Calu3 (cell line): ENCODE data around the gene ZNF445. TPM values are rescaled to one million over a fixed set of nuclear protein-coding genes. Genes with fewer than 3 reads are reported as not detected.
"Not testable (repeated sequence)": the region's sequence is repeated elsewhere in the genome, so short reads cannot be mapped to it uniquely, and the experiment has no call there.

ENCODE experiments used
- BruUV-seq: library from RNA; stranded (reverse); fragments of 400-500 nt; replicated peaks from 2 replicates; lab custom pipeline; 2021; lab: Mats Ljungman, UMichigan
- CTCF ChIA-PET: fragments of 300-600 bp; sonication (Branson Sonifier 250); formaldehyde crosslinking; loops from one replicate; lab custom pipeline; 2022; ENCODE audit warnings: antibody characterized with exemption; lab: Charles Lee
- DNase-seq: peaks from one replicate; pipeline ENCODE4 v3.0.0; 2022
- H3K27ac Mint-ChIP-seq: one replicate; pipeline ENCODE4 v1.8.0; 2022; ENCODE audit warnings: mixed read lengths; ENCODE audit not compliant: unreplicated experiment
- H3K27me3 Mint-ChIP-seq: one replicate; pipeline ENCODE4 v1.8.0; 2022; ENCODE audit warnings: mixed read lengths; ENCODE audit not compliant: unreplicated experiment
- H3K36me3 Mint-ChIP-seq: one replicate; pipeline ENCODE4 v1.8.0; 2022; ENCODE audit warnings: mild to moderate bottlenecking, moderate library complexity, mixed read lengths; ENCODE audit not compliant: insufficient read depth, unreplicated experiment
- H3K4me1 Mint-ChIP-seq: one replicate; pipeline ENCODE4 v1.8.0; 2022; ENCODE audit warnings: mild to moderate bottlenecking, low read depth, mixed read lengths; ENCODE audit not compliant: unreplicated experiment
- H3K4me3 Mint-ChIP-seq: one replicate; pipeline ENCODE4 v1.8.0; 2022; ENCODE audit warnings: mild to moderate bottlenecking, low read depth, moderate library complexity, mixed read lengths; ENCODE audit not compliant: unreplicated experiment
- H3K9me3 Mint-ChIP-seq: one replicate; pipeline ENCODE4 v1.8.0; 2022; ENCODE audit warnings: low read depth, mixed read lengths; ENCODE audit not compliant: unreplicated experiment
- intact Hi-C: fragments of 100-400 bp; cut with micrococcal nuclease; formaldehyde crosslinking; loops from one replicate; pipeline ENCODE4 v1.10.0; 2022; ENCODE audit not compliant: unreplicated experiment
- total RNA-seq: library from RNA; stranded (reverse); gene quantifications from 2 replicates; pipeline ENCODE4 v1.2.3, GENCODE V29; 2022
- TF ChIP-seq, protein P1 (sequence below): fragments of 200-600 bp; IDR thresholded peaks from one replicate; pipeline ENCODE4 v1.8.0; 2022; ENCODE audit warnings: antibody characterized with exemption; ENCODE audit not compliant: unreplicated experiment

The ZNF445 gene
- total RNA-seq, 1 experiment from 2014 or later: 17.3 TPM

DNA sequence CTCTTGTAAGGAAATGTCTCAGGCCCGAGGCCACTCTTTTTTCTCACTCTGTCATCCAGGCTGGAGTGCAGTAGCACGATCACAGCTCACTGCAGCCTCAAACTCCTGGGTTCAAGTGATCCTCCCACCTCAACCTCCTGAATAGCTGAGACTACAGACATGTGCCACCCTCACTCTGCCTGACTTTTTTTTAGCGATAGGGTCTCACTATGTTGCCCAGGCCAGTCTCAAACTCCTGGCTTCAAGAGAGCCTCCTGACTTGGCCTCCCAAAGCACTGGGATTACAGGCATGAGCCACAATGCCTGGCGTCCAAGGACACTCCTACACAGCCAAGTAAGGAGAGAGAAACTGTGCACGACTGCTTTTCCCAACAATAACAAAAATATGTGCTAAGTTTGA lies 7.6 kb downstream of the ZNF445 start:
- H3K4me3 Mint-ChIP-seq: no peak overlapping the region

DNA sequence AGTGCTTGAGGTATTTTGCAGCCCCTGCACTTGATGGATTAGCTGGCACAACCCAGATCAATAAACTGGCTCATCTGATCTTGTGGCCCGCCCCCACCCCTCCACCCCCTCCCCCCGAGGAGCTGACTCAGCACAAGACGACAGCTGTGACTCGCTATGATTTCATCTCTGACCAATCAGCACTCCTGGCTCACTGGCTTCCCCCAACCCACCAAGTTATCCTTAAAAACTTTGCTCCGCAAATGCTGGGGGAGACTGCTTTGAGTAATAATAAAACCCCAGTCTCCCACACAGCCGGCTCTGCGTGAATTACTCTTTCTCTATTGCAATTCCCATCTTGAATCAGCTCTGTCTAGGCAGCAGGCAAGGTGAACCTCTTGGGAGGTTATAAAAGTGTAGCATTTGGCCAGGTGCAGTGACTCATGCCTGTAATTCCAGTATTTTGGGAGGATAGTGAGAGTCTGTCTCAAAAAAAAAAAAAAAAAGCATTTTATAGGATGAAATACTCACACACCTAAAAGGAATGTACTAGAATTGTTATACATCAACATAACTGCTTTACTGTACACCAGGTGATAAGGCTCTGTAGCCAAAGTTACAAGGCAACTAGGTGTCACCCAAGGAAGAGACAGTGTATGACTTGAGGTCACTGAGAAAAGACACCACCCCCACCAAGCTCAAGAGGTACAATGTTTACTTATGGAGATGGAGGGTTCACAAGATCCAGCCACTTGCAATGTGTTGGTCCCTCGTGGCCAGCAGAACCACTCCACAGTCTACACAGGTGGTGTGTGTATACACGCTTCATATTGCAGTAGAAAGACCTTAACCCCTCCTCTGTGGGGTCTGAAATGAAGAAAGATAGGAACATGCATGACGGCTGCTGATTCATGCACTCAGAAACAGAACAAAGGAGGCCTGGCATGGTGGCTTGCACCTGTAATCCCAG lies 8.6 kb downstream of the ZNF445 start:
- CTCF ChIA-PET: no interaction called here
- DNase-seq: no peak
- H3K4me1 Mint-ChIP-seq: peaks cover 8% of the 10 kb centered on the region
- H3K4me3 Mint-ChIP-seq: no peak overlapping the region
- intact Hi-C loops: no loop called here
- no peaks in the 10 kb centered on the region for H3K36me3 Mint-ChIP-seq
- no TSS peak for BruUV-seq
- no peaks in the 10 kb centered on the region for H3K27me3 Mint-ChIP-seq
- no peak overlapping the region for H3K27ac Mint-ChIP-seq
- TF ChIP-seq, protein P1, sequence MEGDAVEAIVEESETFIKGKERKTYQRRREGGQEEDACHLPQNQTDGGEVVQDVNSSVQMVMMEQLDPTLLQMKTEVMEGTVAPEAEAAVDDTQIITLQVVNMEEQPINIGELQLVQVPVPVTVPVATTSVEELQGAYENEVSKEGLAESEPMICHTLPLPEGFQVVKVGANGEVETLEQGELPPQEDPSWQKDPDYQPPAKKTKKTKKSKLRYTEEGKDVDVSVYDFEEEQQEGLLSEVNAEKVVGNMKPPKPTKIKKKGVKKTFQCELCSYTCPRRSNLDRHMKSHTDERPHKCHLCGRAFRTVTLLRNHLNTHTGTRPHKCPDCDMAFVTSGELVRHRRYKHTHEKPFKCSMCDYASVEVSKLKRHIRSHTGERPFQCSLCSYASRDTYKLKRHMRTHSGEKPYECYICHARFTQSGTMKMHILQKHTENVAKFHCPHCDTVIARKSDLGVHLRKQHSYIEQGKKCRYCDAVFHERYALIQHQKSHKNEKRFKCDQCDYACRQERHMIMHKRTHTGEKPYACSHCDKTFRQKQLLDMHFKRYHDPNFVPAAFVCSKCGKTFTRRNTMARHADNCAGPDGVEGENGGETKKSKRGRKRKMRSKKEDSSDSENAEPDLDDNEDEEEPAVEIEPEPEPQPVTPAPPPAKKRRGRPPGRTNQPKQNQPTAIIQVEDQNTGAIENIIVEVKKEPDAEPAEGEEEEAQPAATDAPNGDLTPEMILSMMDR: no peak
- no peaks in the 10 kb centered on the region for H3K9me3 Mint-ChIP-seq

More for the DNA sequence above, 7.6 kb downstream of the ZNF445 start:
- intact Hi-C loops: no loop called here
- Mint-ChIP-seq H3K27me3 (no peaks in the 10 kb centered on the region), H3K4me1 (peaks cover 8% of the 10 kb centered on the region), H3K9me3 (no peaks in the 10 kb centered on the region), H3K36me3 (no peaks in the 10 kb centered on the region), H3K27ac (no peak overlapping the region)
- BruUV-seq: no TSS peak
- TF ChIP-seq, protein P1: no peak
- CTCF ChIA-PET: no interaction called here
- no peak for DNase-seq

DNA sequence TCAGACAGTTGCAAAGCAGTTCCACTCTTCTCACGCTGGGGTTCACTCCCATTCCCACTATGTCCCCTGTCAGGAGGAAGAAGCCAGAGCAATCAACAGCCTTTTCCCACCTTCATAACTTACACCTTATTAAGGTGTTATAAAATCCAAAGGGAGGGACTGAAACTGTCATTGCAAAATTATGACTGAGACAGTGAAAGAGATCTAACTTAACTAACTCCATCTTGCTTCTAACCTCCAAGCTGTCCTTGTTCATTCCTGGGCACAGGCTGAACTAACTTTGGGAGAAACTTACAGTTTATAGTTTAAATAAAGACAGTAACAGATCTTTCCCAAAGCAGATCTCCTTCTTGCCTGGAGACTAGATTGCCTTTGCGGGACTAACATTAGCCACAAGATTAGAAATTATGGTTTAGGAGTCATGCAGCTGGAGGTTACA lies 9.4 kb downstream of the ZNF445 start:
- intact Hi-C loops, BruUV-seq, CTCF ChIA-PET, H3K27me3 Mint-ChIP-seq, H3K4me1 Mint-ChIP-seq, H3K4me3 Mint-ChIP-seq, DNase-seq, H3K27ac Mint-ChIP-seq, H3K36me3 Mint-ChIP-seq, H3K9me3 Mint-ChIP-seq: not testable (repeated sequence)

DNA sequence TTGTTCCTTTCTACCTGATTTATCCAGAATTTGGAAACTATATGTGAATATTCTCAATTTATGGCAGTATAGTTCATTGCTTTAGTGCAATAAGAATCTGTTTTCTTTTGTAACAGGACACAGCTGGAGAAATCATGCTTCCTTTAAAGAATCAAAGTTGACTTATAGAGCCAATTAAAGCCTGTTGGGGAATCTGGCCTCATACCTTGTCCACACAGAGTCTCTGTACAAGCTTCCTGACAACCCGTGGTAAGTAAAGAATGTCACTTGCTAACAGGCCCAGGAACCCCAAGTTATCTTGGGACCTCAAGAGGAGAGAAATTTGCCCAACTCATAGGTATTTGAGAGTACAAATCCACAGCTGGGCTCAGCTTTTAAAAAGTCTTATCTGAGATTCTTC lies 10.2 kb downstream of the ZNF445 start:
- CTCF ChIA-PET: no interaction called here
- no peak overlapping the region for H3K4me3 Mint-ChIP-seq
- no peak overlapping the region for H3K27ac Mint-ChIP-seq
- H3K27me3 Mint-ChIP-seq: no peaks in the 10 kb centered on the region
- TF ChIP-seq, protein P1: no peak
- H3K9me3 Mint-ChIP-seq: no peaks in the 10 kb centered on the region
- peaks cover 4% of the 10 kb centered on the region for H3K36me3 Mint-ChIP-seq
- H3K4me1 Mint-ChIP-seq: peaks cover 8% of the 10 kb centered on the region
- intact Hi-C loops: no loop called here
- no TSS peak for BruUV-seq
- DNase-seq: no peak

DNA sequence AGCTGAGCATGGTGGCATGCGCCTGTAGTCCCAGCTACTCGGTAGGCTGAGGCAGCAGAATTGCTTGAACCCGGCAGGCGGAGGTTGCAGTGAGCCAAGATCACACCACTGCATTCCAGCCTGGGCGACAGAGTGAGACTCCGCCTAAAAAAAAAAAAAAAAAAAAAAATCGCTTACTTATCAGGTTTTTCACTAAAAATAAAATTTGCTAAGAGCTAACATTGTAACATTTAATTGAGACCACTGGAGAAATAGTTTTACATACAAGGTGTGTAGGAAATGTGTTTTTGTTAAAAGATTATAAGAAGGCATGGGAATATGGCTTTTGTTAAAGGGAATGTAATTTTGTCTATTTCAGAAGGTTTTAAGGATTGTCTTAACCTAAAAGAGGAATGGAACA lies 12.6 kb downstream of the ZNF445 start:
- DNase-seq, H3K27ac Mint-ChIP-seq, H3K36me3 Mint-ChIP-seq, BruUV-seq, H3K27me3 Mint-ChIP-seq, H3K9me3 Mint-ChIP-seq, H3K4me3 Mint-ChIP-seq, H3K4me1 Mint-ChIP-seq, intact Hi-C loops, CTCF ChIA-PET: not testable (repeated sequence)
